HG02588 (cell line): Measurements from ENCODE around the gene ELOVL5.
"Not testable (repeated sequence)": the region's sequence is repeated elsewhere in the genome, so short reads cannot be mapped to it uniquely, and the experiment has no call there.

Source experiments
- ATAC-seq: cut with Tn5 transposase; IDR thresholded peaks from one replicate; pipeline ENCODE4 v1.9.1; 2021; ENCODE audit warnings: mild to moderate bottlenecking, moderate library complexity; ENCODE audit not compliant: unreplicated experiment

Gene ELOVL5

DNA sequence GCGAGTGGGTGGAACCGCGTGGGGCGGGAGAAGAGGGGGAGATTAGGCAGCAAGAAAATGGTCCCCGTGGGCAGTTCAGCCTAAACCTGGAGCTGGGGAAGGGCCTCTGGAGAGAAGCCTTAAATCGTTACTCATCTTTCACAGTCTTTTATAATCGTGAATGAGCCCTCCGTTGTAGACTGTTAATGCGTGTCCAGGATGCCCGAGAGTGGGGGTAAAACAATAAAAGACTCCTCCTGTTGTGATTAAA is 11.0 kb upstream of the ELOVL5 start:
- no peak for ATAC-seq

DNA sequence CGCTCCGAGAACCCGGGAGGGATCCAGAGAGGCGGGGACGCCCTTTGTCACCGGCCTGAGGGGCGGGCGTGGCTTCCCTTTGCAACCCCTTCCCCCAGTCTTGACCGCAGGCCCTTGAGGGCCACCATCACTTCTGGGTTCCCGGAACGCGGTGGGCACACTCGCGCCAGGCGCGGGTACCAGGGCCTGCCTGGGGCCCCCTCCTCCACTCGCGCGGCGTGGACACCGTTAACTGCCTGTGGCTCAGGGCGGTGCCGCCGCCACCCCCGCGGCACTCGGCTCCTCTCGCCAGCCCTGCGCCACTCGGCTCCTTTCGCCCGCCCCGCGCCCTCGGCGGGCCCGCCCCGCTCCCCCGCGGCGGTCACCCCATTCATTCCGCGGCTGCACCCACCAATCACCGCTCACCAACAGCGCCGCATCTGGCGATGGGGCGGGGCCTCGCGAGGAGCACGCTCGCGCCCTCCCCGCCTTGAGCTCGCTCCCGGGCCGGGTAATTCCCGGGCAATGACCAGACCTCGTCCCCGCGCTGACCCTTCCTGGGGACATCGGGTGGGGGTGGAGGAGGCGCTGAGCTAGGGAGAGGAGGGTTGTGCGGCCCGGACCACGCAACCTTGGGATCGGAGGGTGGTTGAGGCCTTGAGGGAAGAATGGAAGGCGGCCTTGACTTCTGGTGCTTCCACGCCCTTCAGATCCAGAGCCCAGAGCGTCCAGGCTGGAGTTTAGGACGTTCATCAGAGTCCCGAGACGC is 10.5 kb upstream of the ELOVL5 start:
- ATAC-seq = peak; percentile 95

DNA sequence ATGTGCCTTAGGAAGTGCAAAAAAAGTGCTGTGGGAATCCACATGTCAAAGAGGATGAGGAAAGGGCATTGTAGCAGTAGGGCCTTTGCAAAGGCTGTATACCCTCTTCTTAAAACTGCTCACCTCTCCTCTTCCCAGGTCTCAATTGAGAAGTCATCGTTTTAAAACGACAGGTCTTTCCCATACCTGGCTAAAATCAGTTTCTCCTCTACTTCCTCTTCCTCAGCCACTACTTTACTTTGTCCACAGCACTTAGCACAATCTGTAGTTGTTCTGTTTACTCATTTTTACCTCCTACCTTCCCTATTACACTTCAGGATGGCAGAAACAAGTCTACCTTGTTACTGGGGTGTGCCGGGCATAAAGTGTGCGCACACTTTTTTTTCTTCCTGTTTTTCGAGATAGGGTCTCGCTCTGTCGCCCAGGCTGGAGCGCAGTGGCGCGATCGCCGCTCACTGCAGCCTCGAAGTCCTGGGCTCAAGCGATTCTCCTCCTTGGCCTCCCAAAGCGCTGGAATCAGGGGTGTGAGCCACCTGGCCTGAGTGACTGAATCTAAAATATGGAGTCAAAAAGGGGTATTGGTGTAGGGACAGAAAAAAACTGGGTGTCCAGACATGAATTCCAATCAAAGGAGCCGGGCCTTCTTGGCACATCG is 9.8 kb upstream of the ELOVL5 start:
- peak; percentile 12 for ATAC-seq

DNA sequence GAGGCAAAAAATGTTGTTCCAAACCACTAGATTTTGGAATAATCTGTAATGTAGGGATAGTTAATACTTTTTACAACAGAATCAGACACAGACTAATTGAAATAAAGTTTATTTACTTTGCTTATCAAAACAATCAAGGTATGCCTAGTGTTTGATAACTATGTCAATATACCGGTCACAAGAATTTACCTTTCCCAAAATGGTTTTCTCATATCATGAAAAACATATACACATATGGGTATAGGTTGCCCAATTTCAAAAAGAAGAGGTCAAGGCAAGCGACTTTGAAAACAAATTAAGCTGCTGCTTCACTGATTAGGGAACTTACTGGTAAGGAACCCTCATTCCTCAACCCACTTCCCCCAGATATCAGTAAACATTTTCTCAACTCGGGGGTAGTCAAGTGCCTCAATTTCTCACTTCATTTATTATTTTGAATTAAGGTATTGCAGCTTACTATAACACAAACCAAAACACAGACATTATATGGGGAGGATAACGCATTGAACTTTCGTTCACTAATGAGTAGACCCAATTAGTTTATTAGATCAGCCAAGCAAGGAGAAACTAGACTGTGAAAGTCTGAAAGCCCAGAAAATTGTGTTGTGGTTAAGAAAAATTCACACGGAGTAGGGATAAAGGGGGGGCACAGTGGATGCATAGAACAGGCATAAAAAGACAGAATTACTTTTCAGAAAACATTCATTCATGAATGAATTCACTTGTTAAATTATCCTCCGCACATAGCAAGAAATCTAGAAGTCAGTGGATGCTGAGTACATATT is 9.0 kb upstream of the ELOVL5 start:
- no peak for ATAC-seq

DNA sequence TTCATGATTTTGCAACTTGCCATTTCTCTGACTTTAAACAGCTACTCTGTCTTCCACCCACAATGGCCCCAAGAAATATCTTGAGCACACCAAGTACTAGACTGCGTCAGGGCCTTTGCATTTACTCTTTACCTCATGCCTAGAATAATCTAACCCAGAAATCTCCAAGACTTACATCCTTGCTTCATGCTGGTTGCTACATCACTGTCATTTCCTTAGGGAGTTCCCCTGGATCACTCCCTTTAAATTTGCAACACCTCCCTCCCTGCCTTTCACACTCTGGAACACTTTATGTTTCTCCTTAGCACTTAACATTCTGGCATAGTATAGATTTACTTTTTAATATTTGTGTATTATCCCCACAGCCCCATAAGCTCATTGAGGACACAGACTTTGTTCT is 4.9 kb upstream of the ELOVL5 start:
- no peak for ATAC-seq

DNA sequence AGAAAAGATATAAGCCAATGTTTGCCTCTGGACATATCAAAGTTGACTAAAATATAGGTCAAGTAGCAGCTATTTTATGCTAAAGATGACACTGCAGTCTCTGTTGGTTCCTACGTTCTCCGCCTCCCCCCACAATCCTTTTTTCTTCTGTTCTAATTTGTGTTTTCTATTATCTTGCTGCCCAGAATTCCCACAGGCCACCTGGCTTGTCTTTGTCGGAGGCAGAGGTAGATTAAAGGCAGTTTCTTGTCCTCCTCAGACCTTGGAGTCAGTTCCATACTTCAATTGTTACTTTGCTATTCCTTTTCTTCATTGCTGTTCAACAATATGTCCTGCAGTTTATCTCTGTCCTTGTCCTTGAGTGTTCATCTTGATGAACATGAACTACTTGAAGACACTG is 3.6 kb upstream of the ELOVL5 start:
- ATAC-seq = no peak

DNA sequence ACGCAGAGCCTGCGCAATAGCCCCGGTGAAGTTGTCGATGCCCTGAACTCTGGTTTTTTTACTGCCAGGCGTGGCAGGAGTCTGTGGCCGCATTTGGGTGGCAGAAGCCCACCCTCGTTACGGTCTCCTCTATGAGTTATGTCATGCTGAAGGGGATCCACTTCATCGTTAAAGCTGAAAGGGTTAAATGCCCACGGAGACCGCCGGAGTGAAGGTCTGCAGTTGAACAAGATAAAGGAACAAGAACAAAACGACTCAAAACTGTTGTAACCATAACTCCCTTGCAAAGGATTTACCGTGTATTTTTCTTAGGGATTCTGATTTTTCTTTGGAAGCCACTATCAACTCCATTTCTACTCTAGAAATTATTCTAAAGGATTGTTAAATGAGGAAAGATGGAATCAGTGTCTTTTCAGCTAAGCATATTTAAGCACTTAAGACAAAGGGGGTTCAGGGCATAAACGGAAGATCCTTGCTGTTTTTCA is 501 bp upstream of the ELOVL5 start:
- ATAC-seq = no peak

DNA sequence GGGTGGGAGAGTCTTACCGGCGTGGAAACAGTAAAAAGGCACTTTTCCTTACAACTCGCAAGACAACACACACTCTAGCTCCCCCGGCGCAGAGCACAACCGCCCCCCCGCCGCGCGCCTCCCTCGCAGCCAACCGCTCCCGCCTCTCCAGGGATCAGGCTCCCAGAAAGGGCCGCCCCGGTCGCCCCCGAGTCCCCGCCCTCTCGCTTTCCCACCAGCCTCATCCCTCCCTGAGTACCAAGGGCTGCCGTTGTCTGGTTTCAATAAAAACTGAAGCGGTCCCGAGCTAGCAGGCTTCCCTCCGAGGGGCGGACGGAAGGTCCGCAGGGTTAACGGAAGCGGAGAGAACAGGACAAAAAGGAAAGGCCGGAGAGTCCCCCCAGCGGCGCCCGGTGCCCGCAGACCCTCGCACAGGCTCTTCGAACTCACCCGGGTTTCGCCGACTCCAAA is 804 bp downstream of the ELOVL5 start:
- ATAC-seq = peak; percentile 25

DNA sequence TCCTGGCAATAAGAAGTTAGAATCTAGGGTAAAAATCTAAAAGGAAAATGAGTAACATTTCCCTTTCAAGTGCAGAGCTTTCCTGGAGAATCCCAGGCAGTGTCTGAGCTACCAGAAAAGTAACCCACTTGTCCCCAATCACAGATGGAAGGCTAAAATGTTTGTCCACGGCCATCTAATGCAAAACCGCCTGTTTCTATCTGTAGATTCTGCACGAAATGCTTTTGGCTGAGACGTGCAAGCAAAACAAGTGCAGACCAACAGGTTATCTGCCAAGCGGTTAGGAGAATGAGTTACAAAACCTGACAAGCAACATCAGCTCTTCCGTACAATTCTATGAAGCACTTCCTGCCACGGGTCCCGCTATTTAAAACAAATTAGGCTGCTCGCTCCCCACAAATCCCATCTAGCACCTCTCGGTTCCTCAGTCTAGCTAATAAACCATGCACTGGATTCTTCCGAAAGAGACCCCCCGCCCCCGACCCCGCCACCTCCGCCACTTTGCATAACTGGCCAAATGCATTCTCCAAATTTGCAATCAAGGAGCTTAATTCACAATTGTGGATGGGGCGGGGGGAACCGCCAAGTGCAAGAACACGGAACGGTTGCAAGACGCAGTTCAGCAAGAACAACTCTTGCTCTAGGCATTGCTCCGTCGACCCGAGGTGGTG is 1.4 kb downstream of the ELOVL5 start:
- ATAC-seq = peak; percentile 22

DNA sequence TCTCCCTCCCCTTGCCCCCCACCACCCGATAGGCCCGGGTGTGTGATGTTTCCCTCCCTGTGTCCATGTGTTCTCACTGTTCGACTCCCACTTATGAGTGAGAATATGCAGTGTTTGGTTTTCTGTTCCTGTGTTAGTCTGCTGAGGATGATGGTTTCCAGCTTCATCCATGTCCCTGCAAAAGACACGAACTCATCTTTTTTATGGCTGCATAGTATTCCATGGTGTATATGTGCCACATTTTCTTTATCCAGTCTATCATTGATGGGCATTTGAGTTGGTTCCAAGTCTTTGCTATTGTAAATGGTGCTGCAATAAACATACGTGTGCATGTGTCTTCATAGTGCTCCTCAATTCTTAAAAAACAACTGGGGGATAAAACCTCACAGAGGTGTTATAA is 2.7 kb downstream of the ELOVL5 start:
- ATAC-seq = not testable (repeated sequence)

DNA sequence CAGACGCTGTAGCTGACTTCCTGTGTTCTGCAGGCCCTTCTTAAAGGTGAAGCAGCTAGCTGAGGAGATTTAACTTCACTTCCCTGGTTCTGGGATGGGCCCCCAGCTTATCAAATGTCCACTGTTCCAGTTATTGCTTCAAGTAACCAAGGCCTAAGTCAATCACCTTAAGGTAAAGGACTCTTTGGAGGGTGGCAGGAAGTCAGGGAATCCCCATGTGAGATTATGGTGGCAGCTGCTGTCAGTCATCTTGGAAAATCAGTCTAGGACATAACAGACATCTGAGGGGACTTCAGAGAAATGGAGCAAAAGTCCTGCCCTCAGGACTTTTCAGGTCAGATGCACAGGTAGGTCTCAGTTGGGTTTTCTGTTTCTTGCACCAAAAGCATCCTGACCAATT is 3.8 kb downstream of the ELOVL5 start:
- ATAC-seq = no peak

DNA sequence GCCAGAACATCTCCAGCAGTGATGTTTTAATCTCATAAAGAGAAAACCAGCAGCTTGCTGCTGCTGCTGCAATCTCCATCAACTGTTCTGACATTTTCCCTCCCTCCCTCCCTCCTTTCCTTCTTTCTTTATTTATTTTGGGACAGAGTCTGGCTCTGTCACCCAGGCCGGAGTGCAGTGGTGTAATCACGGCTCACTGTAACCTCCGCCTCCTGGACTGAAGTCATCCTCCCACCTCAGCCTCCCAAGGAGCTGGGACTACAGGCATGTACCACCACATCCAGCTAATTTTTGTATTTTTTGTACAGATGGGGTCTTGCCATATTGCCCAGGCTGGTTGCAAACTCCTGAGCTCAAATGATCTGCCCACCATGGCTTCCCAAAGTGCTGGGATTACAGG is 5.7 kb downstream of the ELOVL5 start:
- no peak for ATAC-seq

DNA sequence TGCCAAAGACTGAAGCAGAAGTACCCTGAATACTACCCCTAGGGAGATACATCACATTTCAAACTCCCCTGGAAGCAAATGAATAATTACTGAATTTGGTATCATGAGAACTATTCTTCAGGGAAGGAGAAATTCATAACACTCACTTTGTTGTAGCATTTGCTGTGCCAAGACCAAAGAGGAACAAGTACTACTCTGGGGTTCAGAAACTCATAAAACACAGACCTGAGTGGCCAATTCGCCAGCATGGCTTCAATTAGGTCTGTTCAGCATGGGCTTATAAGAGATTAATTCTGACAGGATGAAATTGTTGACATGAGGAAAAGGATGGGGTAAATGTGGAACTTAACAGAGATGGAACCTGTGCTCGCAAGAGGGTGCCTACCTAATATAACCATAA is 6.5 kb downstream of the ELOVL5 start:
- ATAC-seq = no peak

DNA sequence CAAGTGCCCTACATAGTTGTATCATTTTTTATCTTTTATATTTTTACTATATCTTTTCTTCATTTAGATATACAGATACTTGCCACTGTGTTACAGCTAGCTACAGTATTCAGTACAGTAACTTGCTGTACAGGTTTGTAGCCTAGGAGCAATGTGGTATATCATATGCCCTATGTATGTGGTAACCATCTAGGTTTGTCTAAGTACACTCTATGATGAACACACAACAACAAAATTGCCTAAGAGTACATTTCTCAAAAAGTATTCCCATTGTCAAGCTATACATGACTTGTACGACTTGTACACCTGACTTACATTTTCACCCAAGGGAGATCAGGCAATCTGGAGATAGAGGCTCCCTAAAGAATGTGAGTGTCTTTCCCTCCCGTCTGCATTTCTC is 8.2 kb downstream of the ELOVL5 start:
- ATAC-seq = no peak

DNA sequence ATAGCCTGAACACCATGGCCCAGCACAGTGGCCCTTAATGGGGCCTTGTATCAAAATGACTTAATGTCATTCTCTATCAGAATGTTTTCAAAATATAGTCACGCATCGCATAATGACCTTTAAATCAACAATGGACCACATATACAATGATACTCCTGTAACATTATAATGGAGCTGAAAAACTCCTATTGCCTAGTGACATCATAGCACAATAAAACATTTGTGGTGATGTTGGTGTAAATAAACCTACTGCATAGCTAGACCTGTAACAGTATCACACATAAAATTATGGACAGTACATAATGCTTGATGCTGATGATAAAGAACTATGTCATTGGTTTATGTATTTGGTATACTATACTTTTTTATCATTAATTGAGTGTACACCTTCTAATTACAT is 9.3 kb downstream of the ELOVL5 start:
- ATAC-seq = no peak

DNA sequence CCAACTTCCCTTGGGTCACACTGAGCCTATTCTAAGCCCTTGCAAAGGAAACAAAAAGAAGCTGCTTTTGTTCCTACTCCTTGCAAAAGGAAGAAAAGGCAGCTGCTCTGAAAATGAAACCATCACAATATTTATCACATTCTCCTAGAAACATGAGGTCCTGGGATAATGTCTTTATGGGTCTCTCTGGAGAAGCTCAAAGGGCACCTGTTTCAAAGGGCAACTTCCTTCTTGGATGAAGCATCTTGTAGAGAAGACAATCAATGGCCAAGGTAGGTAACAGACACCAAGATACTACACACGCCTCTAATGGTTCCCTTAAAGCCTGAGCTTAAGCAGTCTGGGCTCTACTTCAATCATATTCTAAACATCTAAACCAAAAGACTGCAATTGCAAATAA is 10.4 kb downstream of the ELOVL5 start:
- ATAC-seq = no peak

DNA sequence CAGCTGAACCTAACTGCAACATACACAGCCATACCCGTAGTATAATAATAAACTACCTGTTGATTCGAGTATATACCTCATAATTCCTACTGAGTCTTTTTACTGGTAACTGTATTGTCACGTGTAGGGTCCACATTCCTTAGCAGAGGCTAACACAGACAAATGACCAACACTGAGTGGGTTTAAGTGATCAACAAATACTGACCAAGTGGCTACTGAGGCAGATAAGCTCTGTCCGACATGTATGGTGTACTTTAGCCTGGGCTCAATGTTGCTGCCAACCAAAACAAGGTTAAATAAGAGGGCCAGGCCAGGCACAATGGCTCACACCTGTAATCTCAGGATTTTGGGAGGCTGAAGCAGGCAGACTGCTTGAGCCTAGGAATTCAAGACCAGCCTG is 12.7 kb downstream of the ELOVL5 start:
- ATAC-seq = no peak

DNA sequence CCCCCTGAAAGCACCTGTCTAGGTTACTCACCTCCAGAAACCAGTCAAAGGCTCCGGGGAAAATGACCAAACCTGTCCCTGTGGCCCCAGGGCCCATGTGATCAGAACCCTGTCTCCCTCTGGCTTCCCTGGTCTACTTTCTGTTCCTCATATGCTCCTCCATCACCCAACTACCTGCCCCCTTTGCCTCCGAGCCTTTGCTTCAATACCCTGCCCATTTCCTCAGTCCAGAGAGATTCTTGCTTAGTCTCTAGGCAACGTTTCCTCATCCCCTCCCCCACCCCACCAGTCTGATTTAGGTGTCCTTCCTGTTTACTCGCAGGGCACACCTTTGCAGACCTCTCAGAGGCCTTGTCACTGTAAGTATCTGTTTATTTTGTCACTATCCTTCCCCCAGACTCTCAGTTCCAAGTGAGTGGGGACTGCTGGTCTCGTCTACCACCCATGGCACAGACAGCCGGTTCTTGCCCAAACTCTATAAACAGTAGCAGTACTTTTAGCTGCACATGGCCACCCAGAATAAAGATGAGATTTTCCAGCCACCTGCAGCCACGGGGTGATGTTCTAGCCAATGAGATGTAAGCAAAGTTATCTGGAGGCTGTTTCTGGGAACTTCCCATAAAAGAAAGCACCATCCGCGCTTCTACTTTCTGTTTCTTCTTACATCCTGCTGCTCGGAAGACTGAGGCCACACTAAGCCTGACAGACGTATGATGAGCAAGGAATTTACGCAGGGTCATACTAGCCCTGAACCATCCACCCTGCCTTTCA is 13.3 kb downstream of the ELOVL5 start:
- ATAC-seq = peak; percentile 85

DNA sequence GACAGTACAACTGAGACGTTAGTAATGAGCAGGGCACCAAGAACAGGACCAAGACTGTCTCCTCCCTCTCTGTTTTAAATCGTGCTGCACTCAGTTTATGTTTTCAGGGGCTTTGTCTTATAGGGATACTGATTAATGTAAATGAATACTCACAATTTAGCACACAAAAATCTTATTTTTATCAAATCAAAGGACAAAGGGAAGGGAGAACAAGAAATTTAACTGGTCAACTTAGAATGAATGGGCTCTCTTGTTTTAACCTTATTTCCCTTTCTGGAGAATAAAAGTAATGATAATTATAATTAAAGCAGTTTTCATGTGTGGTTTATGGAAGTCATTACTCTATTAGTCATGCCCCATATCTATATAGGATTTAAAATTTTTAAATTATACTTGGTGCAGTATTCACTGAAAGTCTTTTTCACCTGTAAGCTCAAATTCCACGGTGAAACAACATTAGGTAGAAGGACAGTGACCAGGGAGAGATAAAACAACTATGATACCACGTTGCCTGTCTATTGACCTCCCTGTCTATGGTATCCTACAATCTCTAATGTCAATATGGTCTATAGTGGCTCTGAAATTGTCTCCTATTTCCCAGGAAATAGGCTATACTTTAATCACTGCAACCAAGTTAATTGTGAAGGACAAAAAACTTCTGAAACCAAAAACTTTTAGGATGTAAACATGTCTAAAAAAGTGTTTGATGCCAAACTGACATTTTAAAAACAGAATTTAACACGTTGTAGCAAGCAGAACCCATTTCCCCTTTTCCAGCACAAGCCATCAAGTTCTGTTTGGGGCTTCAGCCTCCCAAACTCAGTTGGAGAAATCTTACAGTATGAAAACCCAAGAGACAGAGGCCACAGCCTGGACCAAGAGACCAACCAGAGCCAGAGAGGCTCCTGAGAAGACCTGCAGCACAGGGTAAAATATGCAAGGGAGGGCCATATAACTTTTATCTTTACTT is 15.0 kb downstream of the ELOVL5 start:
- ATAC-seq = no peak

DNA sequence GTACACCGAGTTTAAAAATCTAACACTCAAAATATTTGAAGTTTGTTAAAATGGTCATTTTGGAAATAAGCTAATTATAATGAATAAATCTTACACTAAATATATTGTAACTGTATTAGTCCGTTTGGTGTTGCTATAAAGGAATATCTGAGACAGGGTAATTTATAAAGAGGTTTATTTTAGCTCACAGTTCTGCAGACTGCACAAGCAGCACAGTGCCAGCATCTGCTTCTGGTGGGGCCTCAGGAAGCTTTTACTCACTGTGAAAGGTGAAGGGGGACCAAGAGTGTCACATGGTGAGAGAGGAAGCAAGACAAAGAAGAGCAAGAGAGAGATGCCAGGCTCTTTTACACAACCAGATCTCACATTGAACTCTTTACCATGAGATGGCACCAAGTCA is 17.1 kb downstream of the ELOVL5 start:
- no peak for ATAC-seq
